IMR-90 (cell line): ENCODE measurements around the gene TMEM45B. TPM values are rescaled to one million over a fixed set of nuclear protein-coding genes. Genes with fewer than 3 reads are reported as not detected.

Experiments used
- ATAC-seq: fragments of 200-7000 bp; cut with Tn5 transposase; 2 replicates; pipeline ENCODE4 v1.9.1; 2020; ENCODE audit warnings: low read depth, mild to moderate bottlenecking, moderate library complexity
- BruUV-seq: library from RNA; stranded (reverse); fragments of 400-500 nt; replicated peaks from 2 replicates; lab custom pipeline; 2021; lab: Mats Ljungman, UMichigan
- CTCF ChIA-PET: fragments of 300-600 bp; formaldehyde crosslinking; extraction: SDS; loops from one replicate; lab custom pipeline; 2021; ENCODE audit warnings: antibody characterized with exemption; lab: Yijun Ruan, JAX
- POLR2A ChIA-PET: fragments of 300-600 bp; sonication (Branson Sonifier 250); formaldehyde crosslinking; loops from one replicate; lab custom pipeline; 2022; ENCODE audit warnings: antibody characterized with exemption; ENCODE audit not compliant: unreplicated experiment; lab: Charles Lee
- DNase-seq: peaks from one replicate; pipeline ENCODE4 v3.0.0; 2013
- H2AFZ ChIP-seq: replicated peaks from 2 replicates; pipeline ENCODE3; 2013; ENCODE audit warnings: low read length, mild to moderate bottlenecking; ENCODE audit not compliant: poor library complexity
- H2AK5ac ChIP-seq: 2 replicates; pipeline ENCODE4 v1.6.1; 2013; ENCODE audit warnings: low read depth, low read length, inconsistent platforms
- H2AK9ac ChIP-seq: replicated peaks from 2 replicates; pipeline ENCODE3; 2013; ENCODE audit warnings: mild to moderate bottlenecking, low read depth, low read length, moderate library complexity; ENCODE audit not compliant: poor library complexity
- H2BK120ac ChIP-seq: 2 replicates; pipeline ENCODE4 v1.6.1; 2013; ENCODE audit warnings: low read depth, low read length, inconsistent platforms
- H2BK15ac ChIP-seq: 3 replicates; pipeline ENCODE4 v1.6.1; 2013; ENCODE audit warnings: low read depth, low read length, inconsistent platforms
- H2BK20ac ChIP-seq: 2 replicates; pipeline ENCODE4 v1.6.1; 2013; ENCODE audit warnings: low read depth, mild to moderate bottlenecking, inconsistent platforms, low read length, moderate library complexity
- H2BK5ac ChIP-seq: 2 replicates; pipeline ENCODE4 v1.6.1; 2013; ENCODE audit warnings: mild to moderate bottlenecking, low read depth, low read length, inconsistent platforms; ENCODE audit not compliant: poor library complexity, severe bottlenecking
- H3K14ac ChIP-seq: replicated peaks from 2 replicates; pipeline ENCODE4 v1.6.1; 2013; ENCODE audit warnings: low read depth, low read length, inconsistent platforms
- H3K18ac ChIP-seq: 2 replicates; pipeline ENCODE4 v1.6.1; 2013; ENCODE audit warnings: low read depth, low read length, control low read depth
- H3K23ac ChIP-seq: 2 replicates; pipeline ENCODE4 v1.6.1; 2013; ENCODE audit warnings: low read depth, low read length, inconsistent platforms
- H3K27ac ChIP-seq: 2 replicates; pipeline ENCODE4 v1.5.1; 2013; ENCODE audit warnings: mild to moderate bottlenecking, control low read depth, low read length; ENCODE audit not compliant: insufficient read depth
- H3K27me3 ChIP-seq: 2 replicates; pipeline ENCODE4 v1.6.1; 2013; ENCODE audit warnings: low read length; ENCODE audit not compliant: control insufficient read depth, insufficient read depth
- H3K36me3 ChIP-seq: 2 replicates; pipeline ENCODE4 v1.6.1; 2013; ENCODE audit warnings: low read length, mixed read lengths; ENCODE audit not compliant: control insufficient read depth, insufficient read depth
- H3K4ac ChIP-seq: 2 replicates; pipeline ENCODE4 v1.6.1; 2013; ENCODE audit warnings: low read depth, low read length, inconsistent platforms
- H3K4me1 ChIP-seq: 2 replicates; pipeline ENCODE4 v1.6.1; 2013; ENCODE audit warnings: low read length, mixed read lengths; ENCODE audit not compliant: control insufficient read depth, insufficient read depth
- H3K4me2 ChIP-seq: 2 replicates; pipeline ENCODE4 v1.6.1; 2013; ENCODE audit warnings: low read depth, mild to moderate bottlenecking, control low read depth, low read length, moderate library complexity
- H3K4me3 ChIP-seq: 2 replicates; pipeline ENCODE4 v1.5.1; 2013; ENCODE audit warnings: low read depth, mild to moderate bottlenecking, control low read depth, low read length, moderate library complexity; ENCODE audit not compliant: insufficient read depth
- H3K56ac ChIP-seq: 2 replicates; pipeline ENCODE4 v1.6.1; 2013; ENCODE audit warnings: low read length, inconsistent platforms; ENCODE audit not compliant: insufficient read depth; ENCODE audit errors: extremely low read depth
- H3K79me1 ChIP-seq, 2 experiments: 2 replicates each; pipeline ENCODE4 v1.6.1; 2013; ENCODE audit warnings: low read length in 2 of 2, inconsistent platforms in 1 of 2, low read depth in 1 of 2
- H3K9ac ChIP-seq: 2 replicates; pipeline ENCODE4 v1.6.1; 2013; ENCODE audit warnings: low read depth, low read length, control low read depth
- H3K9me1 ChIP-seq: 2 replicates; pipeline ENCODE4 v1.6.1; 2013; ENCODE audit warnings: low read length, inconsistent platforms; ENCODE audit not compliant: insufficient read depth
- H3K9me3 ChIP-seq: 2 replicates; pipeline ENCODE4 v1.6.1; 2013; ENCODE audit warnings: low read length; ENCODE audit not compliant: control insufficient read depth, insufficient read depth
- H4K20me1 ChIP-seq: 2 replicates; pipeline ENCODE4 v1.6.1; 2013; ENCODE audit warnings: low read length, inconsistent platforms; ENCODE audit not compliant: insufficient read depth
- H4K5ac ChIP-seq: 2 replicates; pipeline ENCODE4 v1.6.1; 2013; ENCODE audit warnings: mild to moderate bottlenecking, low read depth, low read length, control low read depth
- H4K8ac ChIP-seq, 2 experiments: 2 replicates each; pipeline ENCODE4 v1.6.1; 2013; ENCODE audit warnings: low read depth in 2 of 2, low read length in 2 of 2, control low read depth in 1 of 2, inconsistent platforms in 1 of 2
- H4K91ac ChIP-seq: 2 replicates; pipeline ENCODE4 v1.6.1; 2013; ENCODE audit warnings: low read depth, low read length, inconsistent platforms; ENCODE audit not compliant: insufficient read depth
- BHLHE40 ChIP-seq: fragments of 150-350 bp; IDR thresholded peaks from 2 replicates; pipeline ENCODE4 v1.6.1; 2016; ENCODE audit warnings: mild to moderate bottlenecking, low read depth, low read length
- CEBPB ChIP-seq: IDR thresholded peaks from 2 replicates; pipeline ENCODE4 v1.6.1; 2012; ENCODE audit warnings: low read depth, low read length, improper control_type of control experiment
- CHD1 ChIP-seq: IDR thresholded peaks from 2 replicates; pipeline ENCODE4 v1.6.1; 2012; ENCODE audit warnings: low read depth, low read length, improper control_type of control experiment
- CTCF ChIP-seq: conservative IDR thresholded peaks from 2 replicates; pipeline ENCODE4 v1.5.1; 2012; ENCODE audit warnings: mild to moderate bottlenecking, low read depth, low read length, improper control_type of control experiment
- ELK1 ChIP-seq: fragments of 150-350 bp; IDR thresholded peaks from 2 replicates; pipeline ENCODE4 v1.6.1; 2016; ENCODE audit warnings: low read depth, mild to moderate bottlenecking, low read length, moderate library complexity, borderline replicate concordance
- FOS ChIP-seq: fragments of 150-350 bp; IDR thresholded peaks from 2 replicates; pipeline ENCODE4 v1.6.1; 2016; ENCODE audit warnings: low read depth, low read length
- MAFK ChIP-seq: IDR thresholded peaks from 2 replicates; pipeline ENCODE4 v1.6.1; 2012; ENCODE audit warnings: low read depth, low read length, improper control_type of control experiment
- MAZ ChIP-seq: IDR thresholded peaks from 2 replicates; pipeline ENCODE4 v1.6.1; 2012; ENCODE audit warnings: low read depth, mild to moderate bottlenecking, low read length, improper control_type of control experiment, moderate library complexity, borderline replicate concordance
- MXI1 ChIP-seq: IDR thresholded peaks from 2 replicates; pipeline ENCODE4 v1.6.1; 2012; ENCODE audit warnings: low read depth, mild to moderate bottlenecking, low read length, moderate library complexity, borderline replicate concordance
- NFE2L2 ChIP-seq: fragments of 150-350 bp; IDR thresholded peaks from 2 replicates; pipeline ENCODE4 v1.6.1; 2016; ENCODE audit warnings: low read depth, mild to moderate bottlenecking, low read length
- POLR2A ChIP-seq: IDR thresholded peaks from 2 replicates; pipeline ENCODE4 v1.6.1; 2012; ENCODE audit warnings: mild to moderate bottlenecking, low read depth, low read length
- RAD21 ChIP-seq: IDR thresholded peaks from 2 replicates; pipeline ENCODE4 v1.6.1; 2012; ENCODE audit warnings: low read length, improper control_type of control experiment
- RCOR1 ChIP-seq: IDR thresholded peaks from 2 replicates; pipeline ENCODE4 v1.6.1; 2012; ENCODE audit warnings: mild to moderate bottlenecking, low read length, improper control_type of control experiment; ENCODE audit not compliant: insufficient replicate concordance
- RFX5 ChIP-seq: IDR thresholded peaks from 2 replicates; pipeline ENCODE4 v1.8.0; 2012; ENCODE audit warnings: low read depth, mild to moderate bottlenecking, low read length, moderate library complexity
- SMC3 ChIP-seq: fragments of 150-350 bp; IDR thresholded peaks from 2 replicates; pipeline ENCODE4 v1.6.1; 2016; ENCODE audit warnings: low read depth, mild to moderate bottlenecking, antibody characterized with exemption, low read length, moderate library complexity
- USF2 ChIP-seq: fragments of 150-350 bp; IDR thresholded peaks from 2 replicates; pipeline ENCODE4 v1.6.1; 2017; ENCODE audit warnings: mild to moderate bottlenecking, antibody characterized with exemption, low read length, low read depth
- WGBS, 2 experiments: methylation state at CpG; one replicate each; pipeline versions ENCODE4 v1.1.5 to v1.1.7; 2013; ENCODE audit warnings: missing lambda C conversion rate in 2 of 2; ENCODE audit not compliant: insufficient read length in 1 of 2; ENCODE audit errors: extremely low coverage in 2 of 2; 5-methylcytosine and 5-hydroxymethylcytosine counted together
- dilution Hi-C: fragments of 300-500 bp; cut with HindIII; formaldehyde crosslinking; loops from one replicate; pipeline ENCODE4 v1.14.3; 2018; ENCODE audit warnings: low sequenced_read_pairs; ENCODE audit not compliant: unreplicated experiment
- in situ Hi-C: fragments of 300-500 bp; cut with MboI; formaldehyde crosslinking; loops from 3 replicates; pipeline ENCODE4 v1.14.3; 2019; ENCODE audit warnings: low sequenced_read_pairs, inconsistent platforms, mixed read lengths
- intact Hi-C: fragments of 100-400 bp; cut with micrococcal nuclease; formaldehyde crosslinking; loops from 2 replicates; pipeline ENCODE4 v1.10.0; 2022
- polyA plus RNA-seq, 3 experiments: library from polyadenylated mRNA; depleted of rRNA; stranded (reverse); fragments of >200 nt; gene quantifications; 2 replicates each; pipeline ENCODE4 v1.2.3, GENCODE V29; 2012; ENCODE audit warnings: low replicate concordance in 1 of 3
- total RNA-seq: library from RNA; depleted of rRNA; stranded (reverse); fragments of >200 nt; gene quantifications from 2 replicates; pipeline ENCODE4 v1.2.3, GENCODE V29; 2012

Gene TMEM45B
- total and polyA plus RNA-seq, 2 of the 4 experiments (the other 2 are of a cell fraction): not detected

GRCh38 chr11:129855086-129855485, 39.4 kb downstream of the TMEM45B start:
- Histone ChIP-seq H3K27me3 (peaks cover 10% of the 10 kb centered on the region), H2BK120ac (no peak overlapping the region), H3K36me3 (peaks cover 2% of the 10 kb centered on the region; the same call in 1 of the 2 replicates), H4K20me1 (no peaks in the 10 kb centered on the region), H2BK5ac (no peak overlapping the region), H3K27ac (no peak overlapping the region), H3K4me1 (peaks cover 5% of the 10 kb centered on the region; the same call in 1 of the 2 replicates), H4K91ac (no peak overlapping the region), H3K9me1 (peaks cover 3% of the 10 kb centered on the region; the same call in 1 of the 2 replicates), H4K5ac (no peak overlapping the region), H2AFZ (peak overlapping the region; percentile 24), H2AK9ac (no peak overlapping the region), H2BK20ac (no peak overlapping the region), H3K4me3 (no peak overlapping the region), H3K4ac (no peak overlapping the region; the same call in 1 of the 2 replicates), H2BK15ac (no peak overlapping the region), H3K4me2 (no peak overlapping the region), H3K9ac (no peak overlapping the region), H3K56ac (no peak overlapping the region), H3K14ac (no peak overlapping the region), H2AK5ac (no peak overlapping the region), H3K23ac (no peak overlapping the region), H3K79me1 (no peaks in the 10 kb centered on the region), H4K8ac (no peak overlapping the region), H3K9me3 (no peaks in the 10 kb centered on the region), H3K18ac (no peak overlapping the region)
- DNase-seq: no peak
- BruUV-seq: no TSS peak
- ChIA-PET POLR2A (no interaction called here), CTCF (no interaction called here)
- intact Hi-C loops (no loop called here), in situ Hi-C loops (no loop called here), dilution Hi-C loops (no loop called here)
- WGBS, 2 experiments: 97% methylated on average over 6 of the region's 11 CpGs; no CpG with 5 or more reads in 1 of the 2 experiments
- ATAC-seq: no peak
- TF ChIP-seq MAFK: no peak
- no peak for TF ChIP-seq CTCF
- TF ChIP-seq BHLHE40: no peak
- TF ChIP-seq FOS: no peak
- no peak for TF ChIP-seq CHD1
- no peak for TF ChIP-seq CEBPB
- no peak for TF ChIP-seq ELK1
- TF ChIP-seq RFX5: no peak
- TF ChIP-seq SMC3: no peak
- TF ChIP-seq MAZ: no peak
- TF ChIP-seq USF2: no peak
- no peak for TF ChIP-seq NFE2L2
- no peak for TF ChIP-seq MXI1
- TF ChIP-seq RAD21: no peak
- TF ChIP-seq POLR2A: no peak
- no peak for TF ChIP-seq RCOR1
